ENCODE results near the gene SMARCAD1. TPM values are rescaled to one million over a fixed set of nuclear protein-coding genes. Genes with fewer than 3 reads are reported as not detected.
"Not testable (repeated sequence)": the region's sequence is repeated elsewhere in the genome, so short reads cannot be mapped to it uniquely, and the experiment has no call there.

Gene SMARCAD1
- total RNA-seq, 1 experiment from 2014 or later = 57.1 TPM

DNA sequence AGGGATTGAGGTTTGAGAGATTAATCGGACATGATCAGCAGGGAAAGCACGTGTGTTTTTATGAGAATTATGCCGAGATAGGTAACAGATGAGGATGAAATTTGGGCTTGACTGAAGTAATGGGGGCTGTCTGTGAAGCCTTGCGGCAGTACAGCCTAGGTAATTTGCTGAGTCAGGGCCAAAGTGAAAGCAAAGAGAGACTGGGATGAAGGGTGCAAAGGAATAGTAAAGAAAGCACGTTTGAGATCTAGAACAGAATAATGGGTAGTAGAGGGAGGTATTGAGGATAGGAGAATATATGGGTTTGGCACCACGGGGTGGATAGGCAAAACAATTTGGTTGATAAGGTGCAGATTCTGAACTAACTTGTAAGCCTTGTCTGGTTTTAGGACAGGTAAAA lies 87.8 kb downstream of the SMARCAD1 start:
- not testable (repeated sequence) for H3K27ac ChIP-seq (ENCODE audit: insufficient read length, low read depth, low read length); H3K27me3 ChIP-seq (ENCODE audit: insufficient read depth, low read length); H4K91ac ChIP-seq (ENCODE audit: insufficient read length, low read depth, low read length); H3T11ph ChIP-seq (ENCODE audit: low read length); H3K56ac ChIP-seq (ENCODE audit: insufficient read length, low read depth, low read length); H4K5ac ChIP-seq (ENCODE audit: insufficient read length, low read depth, low read length); H3K9me3 Mint-ChIP-seq; H2BK5ac ChIP-seq (ENCODE audit: insufficient read length, low read length); H3K4me1 ChIP-seq (ENCODE audit: insufficient read depth, low read length); H3K79me1 ChIP-seq (ENCODE audit: insufficient read depth, low read depth, low read length, poor library complexity, severe bottlenecking); H2BK20ac ChIP-seq (ENCODE audit: low read depth, low read length, poor library complexity, severe bottlenecking); H2BK120ac ChIP-seq (ENCODE audit: low read depth, low read length, poor library complexity, severe bottlenecking); H3K18ac ChIP-seq (ENCODE audit: insufficient read length, low read depth, low read length); H2BK12ac ChIP-seq (ENCODE audit: insufficient read length, low read depth, low read length); H3K9me3 ChIP-seq (ENCODE audit: control insufficient read depth, low read depth, low read length); H3K23ac ChIP-seq (ENCODE audit: insufficient read length, low read depth, low read length); H2AK5ac ChIP-seq (ENCODE audit: insufficient read length, low read length); H3K79me2 ChIP-seq (ENCODE audit: insufficient read depth, low read length); H4K20me1 ChIP-seq (ENCODE audit: control insufficient read depth, insufficient read depth, insufficient read length); H3K27me3 Mint-ChIP-seq (ENCODE audit: low read depth); H2BK15ac ChIP-seq (ENCODE audit: low read depth, low read length); H3K23me2 ChIP-seq (ENCODE audit: insufficient read length, low read depth, low read length, poor library complexity, severe bottlenecking); H4K8ac ChIP-seq (replicated peaks; ENCODE audit: insufficient read length, low read depth, low read length); H2AFZ ChIP-seq (ENCODE audit: low read length); H3K4me2 ChIP-seq (ENCODE audit: insufficient read depth, insufficient read length, low read length); H3K4me3 Mint-ChIP-seq; H3K14ac ChIP-seq (ENCODE audit: insufficient read depth, low read length); H3K9ac ChIP-seq (ENCODE audit: extremely low read depth, insufficient read length, low read length); H3K4ac ChIP-seq (ENCODE audit: low read depth, low read length); DNase-seq
- Mint-ChIP-seq H3K36me3 (ENCODE audit: insufficient read depth in 1 of 3, low read depth in 3 of 3) (peaks cover 8 to 15% (median 10%) of the 10 kb centered on the region in 3 experiments; a peak in 5 of 7 replicates), H3K27ac (peak overlapping the region; percentile 11 to 43 (median 21); a peak in 3 of 7 replicates), H3K4me1 (peaks cover 8 to 15% of the 10 kb centered on the region in 2 experiments; a peak in 3 of 4 replicates)
- WGBS (ENCODE audit: extremely low coverage, insufficient read length, low lambda C conversion rate) = no CpG with 5 or more reads among the region's 6 CpGs
